Measurements from ENCODE around the gene SHMT1. TPM values are rescaled to one million over a fixed set of nuclear protein-coding genes. Genes with fewer than 3 reads are reported as not detected.
"Not testable (repeated sequence)": the region's sequence is repeated elsewhere in the genome, so short reads cannot be mapped to it uniquely, and the experiment has no call there.

SHMT1 gene
- total and polyA plus RNA-seq, 3 donors from 2014 or later, result 36.4 to 48.1 (median 45.9) TPM

DNA sequence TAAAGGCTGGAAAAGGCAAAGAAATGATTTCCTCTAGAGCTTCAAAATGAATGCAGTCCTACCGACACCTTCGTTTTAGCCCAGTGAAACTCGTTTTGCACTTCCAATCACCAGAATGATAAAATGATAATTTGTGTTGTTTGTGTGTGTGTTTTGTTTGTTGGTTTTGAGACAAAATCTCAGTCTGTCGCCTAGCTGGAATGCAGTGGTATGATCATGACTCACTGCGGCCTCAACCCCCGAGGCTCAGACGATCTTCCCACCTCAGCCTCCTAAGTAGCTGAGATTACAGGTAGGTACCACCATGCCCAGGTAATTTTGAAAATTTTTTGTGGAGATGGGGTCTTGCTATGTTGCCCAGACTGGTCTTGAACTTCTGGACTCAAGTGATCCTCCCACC lies 10.9 kb upstream of the SHMT1 start:
- Histone ChIP-seq H3K36me3 (ENCODE audit: low read depth, missing control alignments) (no peaks in the 10 kb centered on the region), H3K27ac (no peak overlapping the region), H3K9me3 (no peaks in the 10 kb centered on the region), H3K4me3 (no peak overlapping the region), H3K4me1 (no peaks in the 10 kb centered on the region), H3K27me3 (no peaks in the 10 kb centered on the region)
- no peak for TF ChIP-seq POLR2A (IDR thresholded peaks at IDR 0.05)
- TF ChIP-seq, protein P1, sequence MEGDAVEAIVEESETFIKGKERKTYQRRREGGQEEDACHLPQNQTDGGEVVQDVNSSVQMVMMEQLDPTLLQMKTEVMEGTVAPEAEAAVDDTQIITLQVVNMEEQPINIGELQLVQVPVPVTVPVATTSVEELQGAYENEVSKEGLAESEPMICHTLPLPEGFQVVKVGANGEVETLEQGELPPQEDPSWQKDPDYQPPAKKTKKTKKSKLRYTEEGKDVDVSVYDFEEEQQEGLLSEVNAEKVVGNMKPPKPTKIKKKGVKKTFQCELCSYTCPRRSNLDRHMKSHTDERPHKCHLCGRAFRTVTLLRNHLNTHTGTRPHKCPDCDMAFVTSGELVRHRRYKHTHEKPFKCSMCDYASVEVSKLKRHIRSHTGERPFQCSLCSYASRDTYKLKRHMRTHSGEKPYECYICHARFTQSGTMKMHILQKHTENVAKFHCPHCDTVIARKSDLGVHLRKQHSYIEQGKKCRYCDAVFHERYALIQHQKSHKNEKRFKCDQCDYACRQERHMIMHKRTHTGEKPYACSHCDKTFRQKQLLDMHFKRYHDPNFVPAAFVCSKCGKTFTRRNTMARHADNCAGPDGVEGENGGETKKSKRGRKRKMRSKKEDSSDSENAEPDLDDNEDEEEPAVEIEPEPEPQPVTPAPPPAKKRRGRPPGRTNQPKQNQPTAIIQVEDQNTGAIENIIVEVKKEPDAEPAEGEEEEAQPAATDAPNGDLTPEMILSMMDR (IDR thresholded peaks at IDR 0.05), result no peak
- DNase-seq, result no peak
- intact Hi-C loops (cut with DNase I; ENCODE audit: low total_unique reads), result no loop called here
- WGBS, 2 donors, result 86 to 89% methylated on average over 7 of the region's 7 CpGs

DNA sequence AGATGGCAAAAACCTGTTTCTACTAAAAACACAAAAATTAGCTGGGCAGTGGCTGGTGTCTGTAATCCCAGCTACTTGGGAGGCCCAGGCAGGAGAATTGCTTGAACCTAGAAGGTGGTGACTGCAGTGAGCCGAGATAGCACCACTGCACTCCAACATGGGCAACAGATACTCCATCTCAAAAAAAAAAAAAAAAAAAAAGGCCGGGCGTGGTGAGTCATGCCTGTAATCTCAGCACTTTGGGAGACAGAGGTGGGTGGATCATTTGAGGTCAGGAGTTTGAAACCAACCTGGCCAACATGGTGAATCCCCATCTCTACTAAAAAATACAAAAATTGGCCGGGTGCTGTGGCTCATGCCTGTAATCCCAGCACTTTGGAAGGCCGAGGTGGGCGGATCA lies 9.8 kb upstream of the SHMT1 start:
- H3K27ac ChIP-seq; H3K4me1 ChIP-seq; DNase-seq; H3K9me3 ChIP-seq; intact Hi-C loops (cut with DNase I; ENCODE audit: low total_unique reads); H3K4me3 ChIP-seq; H3K36me3 ChIP-seq (ENCODE audit: low read depth, missing control alignments); H3K27me3 ChIP-seq: not testable (repeated sequence)
- WGBS, 2 donors, result 81 to 89% methylated on average over 6 of the region's 6 CpGs

DNA sequence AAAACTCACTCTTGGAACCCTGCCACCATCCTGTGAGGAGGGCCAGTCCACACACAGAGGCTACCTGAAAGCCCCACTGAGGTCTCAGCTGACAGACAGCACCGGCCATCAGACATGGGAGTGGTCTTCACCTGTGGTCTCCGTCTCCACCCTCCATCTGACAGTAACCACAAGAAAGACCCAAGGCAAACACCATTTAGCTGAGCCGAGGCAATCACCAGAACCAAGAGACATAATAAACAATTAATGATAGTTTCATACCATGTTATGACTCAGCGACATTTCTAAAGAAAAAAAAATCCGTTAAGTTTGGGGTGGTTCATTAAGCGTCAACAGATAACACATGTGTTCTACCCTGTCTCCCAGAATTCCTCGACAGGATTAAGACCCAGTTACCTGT lies 8.1 kb upstream of the SHMT1 start:
- intact Hi-C loops (cut with DNase I; ENCODE audit: low total_unique reads), result no loop called here

DNA sequence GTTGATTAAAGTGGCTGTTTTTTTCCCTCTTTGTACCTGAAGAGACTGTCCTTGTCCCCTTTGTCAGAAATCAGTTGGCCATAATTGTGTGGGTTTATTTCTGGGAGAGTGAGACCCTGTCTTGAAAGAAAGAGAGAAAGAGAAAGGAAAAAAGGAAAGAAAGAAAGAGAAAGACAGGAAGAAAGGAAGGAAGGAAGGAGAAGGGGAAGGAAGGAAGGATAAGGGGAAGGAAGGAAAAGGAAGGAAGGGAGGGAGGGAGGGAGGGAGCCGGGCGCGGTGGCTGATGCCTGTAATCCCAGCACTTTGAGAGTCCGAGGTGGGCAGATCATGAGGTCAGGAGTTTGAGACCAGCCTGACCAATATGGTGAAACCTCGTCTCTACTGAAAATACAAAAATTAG lies 7.4 kb upstream of the SHMT1 start:
- Histone ChIP-seq H3K9me3 (no peaks in the 10 kb centered on the region), H3K27me3 (no peaks in the 10 kb centered on the region), H3K4me1 (no peaks in the 10 kb centered on the region), H3K36me3 (ENCODE audit: low read depth, missing control alignments) (no peaks in the 10 kb centered on the region), H3K27ac (no peak overlapping the region), H3K4me3 (no peak overlapping the region)
- 81 to 85% methylated on average over 5 of the region's 5 CpGs for WGBS, 2 donors
- intact Hi-C loops (cut with DNase I; ENCODE audit: low total_unique reads), result no loop called here
- TF ChIP-seq POLR2A (IDR thresholded peaks at IDR 0.05), result no peak
- TF ChIP-seq, protein P1 (IDR thresholded peaks at IDR 0.05), result no peak
- DNase-seq, result no peak

More for the DNA sequence above, 8.1 kb upstream of the SHMT1 start:
- H3K4me3 ChIP-seq, result no peak overlapping the region
- no peaks in the 10 kb centered on the region for H3K27me3 ChIP-seq
- no peaks in the 10 kb centered on the region for H3K36me3 ChIP-seq (ENCODE audit: low read depth, missing control alignments)
- H3K27ac ChIP-seq, result no peak overlapping the region
- TF ChIP-seq, protein P1 (IDR thresholded peaks at IDR 0.05), result no peak
- TF ChIP-seq POLR2A (IDR thresholded peaks at IDR 0.05), result no peak
- 81 to 87% methylated on average over 7 of the region's 7 CpGs for WGBS, 2 donors
- no peaks in the 10 kb centered on the region for H3K4me1 ChIP-seq
- no peak for DNase-seq
- H3K9me3 ChIP-seq, result no peaks in the 10 kb centered on the region

DNA sequence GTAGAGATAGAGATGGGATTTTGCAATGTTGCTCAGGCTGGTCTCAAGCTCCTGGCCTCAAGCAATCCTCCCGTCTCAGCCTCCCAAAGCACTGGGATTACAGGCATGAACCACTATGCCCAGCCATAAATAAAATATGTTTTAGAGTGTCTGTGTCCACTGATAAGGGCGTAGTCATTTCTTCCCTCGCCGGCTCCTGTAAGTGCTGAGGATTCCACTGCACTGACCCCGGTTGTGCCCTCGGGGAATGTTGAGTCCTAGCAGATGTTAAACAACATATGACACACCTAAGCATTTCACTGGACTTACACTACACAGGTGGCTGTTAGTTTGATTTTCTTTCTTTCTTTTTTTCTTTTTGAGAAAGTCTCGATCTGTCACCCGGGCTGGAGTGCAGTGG lies 5.6 kb upstream of the SHMT1 start:
- no peaks in the 10 kb centered on the region for H3K9me3 ChIP-seq
- H3K4me3 ChIP-seq, result no peak overlapping the region
- intact Hi-C loops (cut with DNase I; ENCODE audit: low total_unique reads), result loop anchor here (10.0 kb wide), 1 partner anchor 84 kb away; no protein-coding TSS in a partner anchor
- H3K36me3 ChIP-seq (ENCODE audit: low read depth, missing control alignments), result no peaks in the 10 kb centered on the region
- no peak for TF ChIP-seq POLR2A (IDR thresholded peaks at IDR 0.05)
- TF ChIP-seq, protein P1 (IDR thresholded peaks at IDR 0.05), result no peak
- no peak overlapping the region for H3K27ac ChIP-seq
- no peaks in the 10 kb centered on the region for H3K27me3 ChIP-seq
- 77 to 81% methylated on average over 8 of the region's 8 CpGs for WGBS, 2 donors
- no peaks in the 10 kb centered on the region for H3K4me1 ChIP-seq
- DNase-seq, result no peak
